Peyer's patch (tissue), 4 donors: ENCODE data around the gene SCGB3A1. TPM values are rescaled to one million over a fixed set of nuclear protein-coding genes. Genes with fewer than 3 reads are reported as not detected.

ENCODE experiments used
- DNase-seq, 3 donors: peaks; one replicate each; pipeline ENCODE4 v3.0.0-alpha.2; 2017 to 2019
- H3K27ac ChIP-seq, 4 donors: fragments of 200-600 bp; sonication (generic); one replicate each; pipeline ENCODE4 v1.5.1; 2016 to 2019
- H3K27me3 ChIP-seq, 2 donors: fragments of 200-600 bp; sonication (generic); one replicate each; pipeline ENCODE4 v1.5.1; 2019
- H3K36me3 ChIP-seq, 3 donors: fragments of 200-600 bp; sonication (generic); one replicate each; pipeline ENCODE4 v1.5.1; 2016 to 2019
- H3K4me1 ChIP-seq, 4 donors: fragments of 200-600 bp; sonication (generic); one replicate each; pipeline ENCODE4 v1.5.1; 2016 to 2019
- H3K4me3 ChIP-seq, 4 donors: fragments of 200-600 bp; sonication (generic); 1 replicate in 3 of 4; 2 replicates in 1 of 4; pipeline ENCODE4 v1.5.1; 2016 to 2019; ENCODE audit warnings: mild to moderate bottlenecking in 1 of 4
- H3K9me3 ChIP-seq, 4 donors: fragments of 200-600 bp; sonication (generic); one replicate each; pipeline ENCODE4 v1.5.1; 2016 to 2019; ENCODE audit warnings: mild to moderate bottlenecking in 1 of 4
- CTCF ChIP-seq, 6 experiments: fragments of 450-650 bp in 4 of 6; fragments of 200-600 bp in 2 of 6; sonication (generic) in 1 of 6; IDR thresholded peaks; one replicate each; pipeline ENCODE4 v1.5.1; 2017 to 2019; ENCODE audit warnings: antibody characterized with exemption in 6 of 6, mild to moderate bottlenecking in 3 of 6, moderate library complexity in 1 of 6
- POLR2A ChIP-seq, 2 donors: fragments of 450-650 bp; IDR thresholded peaks; one replicate each; pipeline ENCODE4 v1.5.1; 2017; ENCODE audit warnings: antibody characterized with exemption in 2 of 2, mild to moderate bottlenecking in 2 of 2, moderate library complexity in 2 of 2
- total RNA-seq, 4 donors: library from RNA; depleted of rRNA; stranded (reverse); fragments of >200 nt; gene quantifications; one replicate each; pipeline ENCODE4 v1.1.0, GENCODE V29; 2016

The SCGB3A1 gene
- total RNA-seq, 4 donors from 2014 or later = not detected

GRCh38 chr5:180618829-180619562, 27.7 kb upstream of the SCGB3A1 start:
- peak overlapping the region in 2 of 4 donors; percentile 25 to 32 for H3K4me3 ChIP-seq
- TF ChIP-seq POLR2A (IDR thresholded peaks at IDR 0.05) (no peak), CTCF (IDR thresholded peaks at IDR 0.05) (no peak)
- no peak for DNase-seq
- H3K36me3 ChIP-seq = no peaks in the 10 kb centered on the region
- no peaks in the 10 kb centered on the region for H3K9me3 ChIP-seq
- H3K4me1 ChIP-seq = no peaks in the 10 kb centered on the region
- H3K27me3 ChIP-seq = no peaks in the 10 kb centered on the region
- H3K27ac ChIP-seq = no peak overlapping the region

- no peaks in the 10 kb centered on the region for H3K27me3 ChIP-seq
- H3K27ac ChIP-seq = no peak overlapping the region
- DNase-seq = no peak
- no peaks in the 10 kb centered on the region for H3K9me3 ChIP-seq
- no peaks in the 10 kb centered on the region for H3K4me1 ChIP-seq
- no peaks in the 10 kb centered on the region for H3K36me3 ChIP-seq
- H3K4me3 ChIP-seq = peak overlapping the region in 1 of 4 donors; percentile 25
- TF ChIP-seq POLR2A (IDR thresholded peaks at IDR 0.05) (no peak), CTCF (IDR thresholded peaks at IDR 0.05) (no peak)
These were observed 27.2 kb upstream of the SCGB3A1 start for GRCh38 chr5:180618487-180618828.

- TF ChIP-seq POLR2A (IDR thresholded peaks at IDR 0.05) (no peak), CTCF (IDR thresholded peaks at IDR 0.05) (no peak)
- Histone ChIP-seq H3K4me1 (no peaks in the 10 kb centered on the region), H3K9me3 (no peaks in the 10 kb centered on the region), H3K36me3 (no peaks in the 10 kb centered on the region), H3K27me3 (no peaks in the 10 kb centered on the region), H3K27ac (no peak overlapping the region), H3K4me3 (no peak overlapping the region)
- DNase-seq = no peak
These were observed 22.5 kb upstream of the SCGB3A1 start for GRCh38 chr5:180613814-180614188.

- no peak overlapping the region for H3K27ac ChIP-seq
- H3K4me1 ChIP-seq = no peaks in the 10 kb centered on the region
- no peak for DNase-seq
- H3K36me3 ChIP-seq = no peaks in the 10 kb centered on the region
- H3K27me3 ChIP-seq = no peaks in the 10 kb centered on the region
- TF ChIP-seq POLR2A (IDR thresholded peaks at IDR 0.05) (no peak), CTCF (IDR thresholded peaks at IDR 0.05) (no peak)
- H3K4me3 ChIP-seq = no peak overlapping the region
- H3K9me3 ChIP-seq = no peaks in the 10 kb centered on the region
These were observed 22.0 kb upstream of the SCGB3A1 start for GRCh38 chr5:180613188-180613813.

- TF ChIP-seq POLR2A (IDR thresholded peaks at IDR 0.05) = no peak
- no peak for TF ChIP-seq CTCF (IDR thresholded peaks at IDR 0.05)
- no peak for DNase-seq
- Histone ChIP-seq H3K4me1 (no peaks in the 10 kb centered on the region), H3K36me3 (no peaks in the 10 kb centered on the region), H3K27ac (no peak overlapping the region), H3K27me3 (no peaks in the 10 kb centered on the region), H3K4me3 (no peak overlapping the region), H3K9me3 (no peaks in the 10 kb centered on the region)
These were observed 21.4 kb upstream of the SCGB3A1 start for GRCh38 chr5:180612683-180613082.
